Neuron (in vitro differentiated cells): ENCODE data around the gene STK32C.
"Not testable (repeated sequence)": the region's sequence is repeated elsewhere in the genome, so short reads cannot be mapped to it uniquely, and the experiment has no call there.

Experiments
- H2AFZ ChIP-seq: one replicate; pipeline ENCODE4 v1.6.1; 2013; ENCODE audit warnings: low read depth, mild to moderate bottlenecking, inconsistent platforms, low read length, moderate library complexity
- H3K27me3 ChIP-seq: one replicate; pipeline ENCODE4 v1.6.1; 2013; ENCODE audit warnings: low read length; ENCODE audit not compliant: insufficient read depth
- H3K36me3 ChIP-seq: one replicate; pipeline ENCODE4 v1.6.1; 2013; ENCODE audit warnings: low read length; ENCODE audit not compliant: insufficient read depth
- H3K4me1 ChIP-seq: one replicate; pipeline ENCODE4 v1.6.1; 2013; ENCODE audit warnings: low read length; ENCODE audit not compliant: insufficient read depth
- H3K4me3 ChIP-seq: 2 replicates; pipeline ENCODE4 v1.5.1; 2013; ENCODE audit warnings: mild to moderate bottlenecking, low read length, moderate library complexity
- H3K9me3 ChIP-seq: one replicate; pipeline ENCODE4 v1.6.1; 2013; ENCODE audit warnings: low read length

Gene STK32C

DNA sequence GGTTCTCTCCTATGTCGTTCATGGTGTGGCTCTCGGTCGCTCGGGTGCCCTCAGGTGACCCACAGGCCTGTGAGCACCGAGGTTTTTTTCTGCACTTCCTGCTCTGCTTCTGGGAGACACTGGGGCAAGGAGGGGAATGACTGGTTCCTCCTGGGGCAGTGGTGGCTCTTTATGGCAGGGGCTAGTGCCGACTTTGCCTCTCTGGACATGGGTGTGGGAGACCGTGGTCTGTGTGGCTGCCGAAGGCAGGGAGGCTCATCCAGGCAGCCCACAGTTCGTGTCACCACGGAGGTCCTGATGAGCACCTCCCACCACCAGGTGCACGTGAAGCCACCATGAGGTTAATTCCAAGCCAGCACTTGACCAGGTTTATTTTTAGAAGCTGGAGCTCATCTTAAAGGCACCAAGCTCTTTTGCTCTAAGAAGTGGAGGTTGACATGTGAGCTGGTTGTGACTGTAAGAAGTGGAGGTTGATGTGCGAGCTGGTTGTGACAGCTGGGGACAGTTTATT, 145.7 kb downstream of the STK32C start:
- Histone ChIP-seq H3K4me3 (no peak overlapping the region), H3K4me1 (no peaks in the 10 kb centered on the region), H2AFZ (no peak overlapping the region)

DNA sequence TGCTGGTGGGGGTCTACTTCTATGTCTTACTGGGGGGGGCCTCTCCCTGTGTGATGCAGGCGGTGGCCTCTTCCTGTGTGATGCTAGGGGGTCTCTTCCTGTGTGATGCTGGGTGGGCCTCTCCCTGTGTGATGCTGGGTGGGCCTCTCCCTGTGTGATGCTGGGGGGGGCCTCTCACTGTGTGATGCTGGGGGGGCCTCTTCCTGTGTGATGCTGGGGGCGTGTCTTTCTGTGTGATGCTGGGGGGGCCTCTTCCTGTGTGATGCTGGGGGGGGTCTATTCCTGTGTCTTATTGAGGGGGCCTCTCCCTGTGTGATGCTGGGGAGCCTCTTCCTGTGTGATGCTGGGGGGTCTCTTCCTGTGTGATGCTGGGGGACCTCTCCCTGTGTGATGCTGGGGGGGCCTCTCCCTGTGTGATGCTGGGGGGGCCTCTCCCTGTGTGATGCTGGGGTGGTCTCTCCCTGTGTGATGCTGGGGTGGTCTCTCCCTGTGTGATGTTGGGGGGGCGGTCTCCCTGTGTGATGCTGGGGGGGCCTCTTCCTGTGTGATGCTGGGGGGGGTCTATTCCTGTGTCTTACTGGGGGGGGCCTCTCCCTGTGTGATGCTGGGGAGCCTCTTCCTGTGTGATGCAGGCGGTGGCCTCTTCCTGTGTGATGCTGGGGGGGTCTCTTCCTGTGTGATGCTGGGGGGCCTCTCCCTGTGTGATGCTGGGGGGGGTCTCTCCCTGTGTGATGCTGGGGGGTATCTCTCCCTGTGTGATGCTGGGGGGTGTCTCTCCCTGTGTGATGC, 146.7 kb downstream of the STK32C start:
- H3K9me3 ChIP-seq, H3K27me3 ChIP-seq, H3K36me3 ChIP-seq, H3K4me3 ChIP-seq, H2AFZ ChIP-seq, H3K4me1 ChIP-seq: not testable (repeated sequence)

More for the DNA sequence above, 145.7 kb downstream of the STK32C start:
- no peaks in the 10 kb centered on the region for H3K36me3 ChIP-seq
- H3K27me3 ChIP-seq = peaks cover 6% of the 10 kb centered on the region
- no peaks in the 10 kb centered on the region for H3K9me3 ChIP-seq

DNA sequence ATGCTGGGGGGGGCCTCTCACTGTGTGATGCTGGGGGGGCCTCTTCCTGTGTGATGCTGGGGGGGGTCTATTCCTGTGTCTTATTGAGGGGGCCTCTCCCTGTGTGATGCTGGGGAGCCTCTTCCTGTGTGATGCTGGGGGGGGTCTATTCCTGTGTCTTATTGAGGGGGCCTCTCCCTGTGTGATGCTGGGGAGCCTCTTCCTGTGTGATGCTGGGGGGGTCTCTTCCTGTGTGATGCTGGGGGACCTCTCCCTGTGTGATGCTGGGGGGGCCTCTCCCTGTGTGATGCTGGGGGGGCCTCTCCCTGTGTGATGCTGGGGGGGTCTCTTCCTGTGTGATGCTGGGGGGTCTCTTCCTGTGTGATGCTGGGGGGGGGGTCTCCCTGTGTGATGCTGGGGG, 147.5 kb downstream of the STK32C start:
- not testable (repeated sequence) for H3K27me3 ChIP-seq, H3K4me1 ChIP-seq, H3K36me3 ChIP-seq, H2AFZ ChIP-seq, H3K4me3 ChIP-seq, H3K9me3 ChIP-seq

DNA sequence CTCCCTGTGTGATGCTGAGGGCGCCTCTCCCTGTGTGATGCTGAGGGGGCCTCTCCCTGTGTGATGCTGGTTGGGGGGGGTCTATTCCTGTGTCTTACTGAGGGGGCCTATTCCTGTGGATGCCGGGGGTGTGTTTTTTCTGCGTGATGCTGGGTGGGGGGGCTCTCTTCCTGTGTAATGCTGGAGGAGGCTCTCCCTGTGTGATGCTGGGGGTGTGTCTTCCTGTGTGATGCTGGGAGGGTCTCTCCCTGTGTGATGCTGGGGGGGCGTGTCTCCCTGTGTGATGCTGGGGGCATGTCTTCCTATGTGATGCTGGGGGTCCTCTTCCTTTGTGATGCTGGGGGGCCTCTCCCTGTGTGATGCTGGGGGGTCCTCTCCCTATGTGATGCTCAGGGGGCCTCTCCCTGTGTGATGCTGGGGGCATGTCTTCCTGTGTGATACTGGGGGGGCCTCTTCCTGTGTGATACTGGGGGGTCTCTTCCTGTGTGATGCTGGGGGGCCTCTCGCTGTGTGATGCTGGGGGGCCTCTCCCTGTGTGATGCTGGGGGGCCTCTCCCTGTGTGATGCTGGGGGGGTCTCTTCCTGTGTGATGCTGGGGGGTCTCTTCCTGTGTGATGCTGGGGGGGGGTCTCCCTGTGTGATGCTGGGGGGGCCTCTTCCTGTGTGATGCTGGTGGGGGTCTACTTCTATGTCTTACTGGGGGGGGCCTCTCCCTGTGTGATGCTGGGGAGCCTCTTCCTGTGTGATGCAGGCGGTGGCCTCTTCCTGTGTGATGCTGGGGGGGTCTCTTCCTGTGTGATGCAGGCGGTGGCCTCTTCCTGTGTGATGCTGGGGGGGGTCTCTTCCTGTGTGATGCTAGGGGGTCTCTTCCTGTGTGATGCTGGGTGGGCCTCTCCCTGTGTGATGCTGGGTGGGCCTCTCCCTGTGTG, 148.2 kb downstream of the STK32C start:
- not testable (repeated sequence) for H2AFZ ChIP-seq, H3K36me3 ChIP-seq, H3K27me3 ChIP-seq, H3K4me3 ChIP-seq, H3K4me1 ChIP-seq, H3K9me3 ChIP-seq

DNA sequence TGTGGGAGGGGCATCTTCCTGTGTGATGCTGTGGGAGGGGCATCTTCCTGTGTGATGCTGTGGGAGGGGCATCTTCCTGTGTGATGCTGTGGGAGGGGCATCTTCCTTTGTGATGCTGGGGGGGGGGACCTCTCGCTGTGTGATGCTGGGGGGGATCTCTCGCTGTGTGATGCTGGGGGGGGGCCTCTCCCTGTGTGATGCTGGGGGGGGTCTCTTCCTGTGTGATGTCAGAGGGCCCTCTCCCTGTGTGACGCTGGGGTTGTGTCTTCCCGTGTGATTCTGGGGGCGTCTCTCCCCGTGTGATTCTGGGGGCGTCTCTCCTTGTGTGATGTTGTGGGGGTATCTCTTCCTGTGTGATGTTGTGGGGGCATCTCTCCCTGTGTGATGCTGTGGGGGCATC, 148.9 kb downstream of the STK32C start:
- H3K4me1 ChIP-seq = no peaks in the 10 kb centered on the region
- H3K4me3 ChIP-seq = no peak overlapping the region
- peaks cover 3% of the 10 kb centered on the region for H3K9me3 ChIP-seq
- no peak overlapping the region for H2AFZ ChIP-seq
- H3K36me3 ChIP-seq = no peaks in the 10 kb centered on the region
- H3K27me3 ChIP-seq = no peaks in the 10 kb centered on the region

DNA sequence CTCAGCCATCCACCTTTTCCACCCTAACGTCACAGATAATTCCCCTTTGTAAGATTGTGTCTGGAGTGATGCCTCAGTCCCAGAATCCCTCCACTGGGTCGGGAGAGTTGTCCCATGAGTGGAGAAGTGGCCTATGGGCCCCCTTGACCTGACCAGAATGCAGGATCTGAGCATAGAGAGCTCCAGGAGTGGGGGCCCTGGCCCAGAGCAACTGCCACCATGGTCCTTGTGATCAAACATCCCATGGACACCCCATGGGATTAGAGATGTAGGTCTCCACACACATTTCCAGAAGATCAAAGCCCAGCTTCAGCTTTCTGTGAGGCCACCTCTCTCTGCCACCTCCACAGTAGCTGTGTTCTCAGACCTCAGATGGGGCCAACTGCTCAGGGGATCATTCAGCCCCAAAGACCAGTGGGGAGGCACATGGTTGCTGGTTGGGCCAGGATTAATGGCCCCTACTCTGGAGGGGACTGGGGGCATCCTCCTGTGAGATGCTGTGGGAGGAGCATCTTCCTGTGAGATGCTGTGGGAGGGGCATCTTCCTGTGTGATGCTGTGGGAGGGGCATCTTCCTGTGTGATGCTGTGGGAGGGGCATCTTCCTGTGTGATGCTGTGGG, 149.5 kb downstream of the STK32C start:
- Histone ChIP-seq H3K9me3 (peaks cover 3% of the 10 kb centered on the region), H3K36me3 (no peaks in the 10 kb centered on the region), H3K27me3 (no peaks in the 10 kb centered on the region), H3K4me1 (no peaks in the 10 kb centered on the region), H3K4me3 (no peak overlapping the region), H2AFZ (no peak overlapping the region)
